Occipital lobe (tissue), 2 donors: ENCODE measurements around the gene HSPA1B. TPM values are rescaled to one million over a fixed set of nuclear protein-coding genes. Genes with fewer than 3 reads are reported as not detected.
A peak's percentile ranks its signal among the peaks of the same experiment; 100 is the strongest.
"Not testable (repeated sequence)": the region's sequence is repeated elsewhere in the genome, so short reads cannot be mapped to it uniquely, and the experiment has no call there.

Experiments used
- DNase-seq: peaks from one replicate; lab custom pipeline; 2025; lab: John Stamatoyannopoulos, UW
- total RNA-seq: library from RNA; depleted of rRNA; stranded (reverse); fragments of >200 nt; gene quantifications from one replicate; pipeline ENCODE4 v1.2.3, GENCODE V29; 2014

The HSPA1B gene
- total RNA-seq, 1 donor from 2014 or later, result 121 TPM

- no peak for DNase-seq
These were observed 31.2 kb downstream of the HSPA1B start for GRCh38 chr6:31858707-31859106.

- no peak for DNase-seq
These were observed 32.4 kb downstream of the HSPA1B start for GRCh38 chr6:31859923-31860322.

GRCh38 chr6:31860349-31860748, 32.8 kb downstream of the HSPA1B start:
- DNase-seq, result no peak

GRCh38 chr6:31861150-31861549, 33.6 kb downstream of the HSPA1B start:
- no peak for DNase-seq

GRCh38 chr6:31861919-31862343, 34.4 kb downstream of the HSPA1B start:
- no peak for DNase-seq

GRCh38 chr6:31862344-31863235, 35.1 kb downstream of the HSPA1B start, which contains the start of gene NEU1:
Gene NEU1 (minus strand): TSS chr6:31862821. CDS start chr6:31862776, 45 bp downstream.
- peak; percentile 100 for DNase-seq

- DNase-seq, result not testable (repeated sequence)
These were observed 36.6 kb downstream of the HSPA1B start for GRCh38 chr6:31864123-31864562.

- DNase-seq, result no peak
These were observed 37.3 kb downstream of the HSPA1B start for GRCh38 chr6:31864818-31865204.

- DNase-seq, result no peak
These were observed 37.9 kb downstream of the HSPA1B start for GRCh38 chr6:31865205-31866118.

GRCh38 chr6:31868658-31868971, 41.1 kb downstream of the HSPA1B start:
- DNase-seq, result not testable (repeated sequence)

- DNase-seq, result no peak
These were observed 41.8 kb downstream of the HSPA1B start for GRCh38 chr6:31869343-31869742.

GRCh38 chr6:31870385-31870921, 42.9 kb downstream of the HSPA1B start:
- DNase-seq, result no peak

GRCh38 chr6:31871046-31871659, 43.6 kb downstream of the HSPA1B start:
- no peak for DNase-seq

- DNase-seq, result no peak
These were observed 46.6 kb downstream of the HSPA1B start for GRCh38 chr6:31874084-31874670.

- DNase-seq, result no peak
These were observed 47.5 kb downstream of the HSPA1B start for GRCh38 chr6:31874836-31875572.

GRCh38 chr6:31875877-31876276, 48.3 kb downstream of the HSPA1B start:
- no peak for DNase-seq

GRCh38 chr6:31876357-31876756, 48.8 kb downstream of the HSPA1B start:
- no peak for DNase-seq

- DNase-seq, result no peak
These were observed 49.6 kb downstream of the HSPA1B start for GRCh38 chr6:31877125-31877650.

GRCh38 chr6:31877651-31878161, 50.2 kb downstream of the HSPA1B start:
- DNase-seq, result no peak

- no peak for DNase-seq
These were observed 50.7 kb downstream of the HSPA1B start for GRCh38 chr6:31878222-31878621.
